AG20443 (cell line): Measurements from ENCODE around the gene C12orf57.

Experiments
- DNase-seq: peaks from one replicate; pipeline ENCODE4 v3.0.0; 2012; ENCODE audit warnings: low spot score, mixed read lengths

C12orf57 gene

DNA sequence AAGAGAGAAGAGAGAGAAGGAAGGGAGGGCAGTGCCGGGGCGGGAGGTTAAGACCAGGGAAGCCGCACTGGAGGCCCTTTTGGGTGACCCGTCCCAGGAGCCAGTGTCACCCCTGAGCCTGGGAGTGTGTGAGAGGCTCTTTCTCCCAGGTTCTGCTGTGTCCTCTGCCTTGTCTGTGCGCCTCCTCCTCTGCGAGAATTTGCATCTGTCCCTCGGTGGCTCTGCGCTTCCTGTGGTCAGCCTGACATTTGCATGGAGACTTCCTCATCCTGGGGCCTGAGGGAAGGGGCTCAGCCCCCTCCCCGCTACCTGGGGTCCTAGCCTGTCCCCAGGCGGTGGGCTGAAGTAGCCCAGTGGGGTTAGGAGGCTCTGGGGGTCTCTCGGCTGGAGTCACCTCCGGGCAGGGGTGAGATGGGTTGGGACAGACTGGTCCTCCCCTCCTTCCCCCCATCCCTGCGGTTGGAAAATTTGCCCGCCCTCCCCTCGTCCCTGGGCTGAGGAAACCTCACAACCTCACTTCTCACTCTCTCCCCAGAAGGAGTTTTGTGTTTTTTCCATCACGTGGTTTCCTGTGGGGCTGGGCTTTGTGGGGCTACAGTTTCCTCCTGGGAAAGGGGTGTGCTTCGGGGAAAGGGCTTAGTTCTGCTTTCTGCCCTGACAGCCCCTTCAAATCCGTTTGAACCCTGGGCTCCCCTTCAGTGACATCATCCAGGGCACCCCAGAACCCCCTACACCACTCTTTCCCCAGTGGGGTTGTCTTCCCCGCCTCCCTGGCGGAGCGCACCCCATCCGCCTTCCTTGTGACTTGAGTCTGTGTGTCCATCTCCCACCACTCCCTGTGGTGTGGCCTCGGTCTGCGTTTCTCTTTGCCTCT is 9.9 kb downstream of the C12orf57 start:
- DNase-seq: peak; percentile 55

DNA sequence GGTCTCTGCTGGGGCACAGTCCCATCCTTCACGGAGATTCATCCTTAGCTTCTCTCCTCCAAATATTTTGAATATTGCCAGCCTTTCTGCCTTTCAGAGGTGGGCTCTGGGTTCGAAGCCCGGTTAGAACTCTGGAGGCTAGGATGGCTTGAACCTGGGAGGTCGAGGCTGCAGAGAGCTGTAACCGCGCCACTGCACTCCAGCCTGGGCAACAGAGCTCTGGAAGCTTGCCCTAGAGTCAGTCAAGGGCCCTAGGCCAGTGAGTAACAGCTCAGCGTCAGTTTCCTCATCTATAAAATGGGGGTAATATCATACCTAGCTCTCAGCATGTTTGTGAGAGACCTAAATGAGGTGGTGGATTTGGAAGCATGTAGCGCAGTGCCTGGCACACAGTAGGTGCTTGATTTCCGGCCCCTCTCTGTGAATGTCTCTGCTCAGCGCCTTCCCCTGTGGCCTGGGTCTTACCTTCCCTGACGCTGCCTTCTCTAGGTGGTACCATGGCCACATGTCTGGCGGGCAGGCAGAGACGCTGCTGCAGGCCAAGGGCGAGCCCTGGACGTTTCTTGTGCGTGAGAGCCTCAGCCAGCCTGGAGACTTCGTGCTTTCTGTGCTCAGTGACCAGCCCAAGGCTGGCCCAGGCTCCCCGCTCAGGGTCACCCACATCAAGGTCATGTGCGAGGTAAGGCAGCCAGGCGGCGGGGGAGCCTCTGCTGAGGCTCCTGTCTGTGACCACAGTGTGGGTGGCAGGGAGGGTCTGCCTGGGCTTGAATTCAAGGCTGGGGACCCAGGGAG is 10.7 kb downstream of the C12orf57 start:
- no peak for DNase-seq

DNA sequence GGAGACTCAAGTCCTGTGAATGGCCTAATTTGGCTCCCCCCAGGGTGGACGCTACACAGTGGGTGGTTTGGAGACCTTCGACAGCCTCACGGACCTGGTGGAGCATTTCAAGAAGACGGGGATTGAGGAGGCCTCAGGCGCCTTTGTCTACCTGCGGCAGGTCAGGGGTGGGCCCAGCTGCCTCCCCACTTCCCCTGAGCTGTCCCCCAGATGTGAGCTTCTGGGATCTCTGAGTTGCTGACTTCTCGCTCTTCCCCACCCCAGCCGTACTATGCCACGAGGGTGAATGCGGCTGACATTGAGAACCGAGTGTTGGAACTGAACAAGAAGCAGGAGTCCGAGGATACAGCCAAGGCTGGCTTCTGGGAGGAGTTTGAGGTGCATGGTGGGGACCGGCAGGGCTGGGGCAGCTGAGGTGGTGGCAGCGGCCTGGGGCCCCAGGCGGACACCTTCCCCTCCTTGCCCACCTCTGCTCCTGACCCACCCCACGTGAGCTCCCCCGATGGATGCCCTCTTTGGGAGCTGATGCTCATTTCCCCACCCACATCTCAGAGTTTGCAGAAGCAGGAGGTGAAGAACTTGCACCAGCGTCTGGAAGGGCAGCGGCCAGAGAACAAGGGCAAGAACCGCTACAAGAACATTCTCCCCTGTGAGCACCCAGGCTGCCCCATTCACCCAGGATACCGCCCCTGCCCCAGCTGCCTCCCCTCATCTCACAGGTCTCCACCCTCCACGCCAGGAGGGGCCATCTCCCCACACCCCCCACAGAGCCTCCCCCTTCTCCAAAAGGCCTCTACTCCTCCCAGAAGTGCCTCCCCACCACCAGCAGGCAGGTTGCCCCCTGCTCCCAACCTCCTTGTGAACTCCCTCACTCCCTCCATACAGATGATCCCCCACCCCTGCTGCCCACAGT is 11.5 kb downstream of the C12orf57 start:
- DNase-seq: no peak

DNA sequence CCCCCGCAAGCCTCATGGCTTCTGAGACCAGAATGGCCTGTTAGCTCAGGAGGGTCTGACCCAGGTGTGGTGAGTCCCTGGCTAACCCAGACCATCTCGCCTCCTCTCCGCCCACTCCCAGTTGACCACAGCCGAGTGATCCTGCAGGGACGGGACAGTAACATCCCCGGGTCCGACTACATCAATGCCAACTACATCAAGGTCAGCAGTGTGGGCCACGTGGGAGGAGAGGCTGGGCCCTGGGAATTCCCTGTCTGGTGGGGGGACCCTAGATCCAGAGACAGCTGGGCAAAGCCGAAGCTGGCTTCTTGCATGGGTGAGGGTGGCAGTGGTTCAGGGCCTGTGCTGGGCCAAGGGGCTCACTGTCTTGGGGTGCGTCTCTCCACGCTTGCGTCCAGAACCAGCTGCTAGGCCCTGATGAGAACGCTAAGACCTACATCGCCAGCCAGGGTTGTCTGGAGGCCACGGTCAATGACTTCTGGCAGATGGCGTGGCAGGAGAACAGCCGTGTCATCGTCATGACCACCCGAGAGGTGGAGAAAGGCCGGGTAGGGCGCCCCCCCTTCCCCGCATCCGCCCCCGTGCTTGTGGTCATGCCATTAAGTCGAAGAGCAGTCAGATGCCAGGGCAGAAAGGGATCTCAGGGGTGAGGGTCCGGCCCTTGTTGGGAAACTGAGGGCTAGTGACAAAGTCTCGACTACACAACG is 12.4 kb downstream of the C12orf57 start:
- DNase-seq: no peak

DNA sequence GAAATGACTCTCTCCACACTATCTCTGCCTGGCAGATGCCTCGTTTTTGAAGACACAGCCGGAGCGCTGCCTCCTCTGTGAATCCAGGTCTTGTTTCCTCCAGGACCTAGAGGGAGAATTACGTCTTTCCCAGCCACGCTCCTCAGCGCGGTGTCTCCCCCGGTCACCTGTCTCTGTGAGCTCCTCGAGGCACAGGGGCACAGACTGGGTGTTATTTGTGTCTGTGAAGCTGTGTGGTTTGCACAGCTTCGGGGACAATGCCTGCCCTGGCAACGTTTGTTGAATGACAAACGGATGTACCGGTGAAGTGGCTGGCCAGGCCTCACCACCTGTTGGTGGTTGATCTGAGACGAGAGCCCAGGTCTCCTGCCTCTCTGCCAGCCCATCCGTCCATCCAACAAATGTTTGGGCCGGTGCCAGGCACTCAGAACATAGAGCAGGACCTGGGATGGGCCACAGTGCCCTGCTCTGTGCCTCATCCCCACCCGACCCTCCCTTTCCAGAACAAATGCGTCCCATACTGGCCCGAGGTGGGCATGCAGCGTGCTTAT is 13.4 kb downstream of the C12orf57 start:
- no peak for DNase-seq

DNA sequence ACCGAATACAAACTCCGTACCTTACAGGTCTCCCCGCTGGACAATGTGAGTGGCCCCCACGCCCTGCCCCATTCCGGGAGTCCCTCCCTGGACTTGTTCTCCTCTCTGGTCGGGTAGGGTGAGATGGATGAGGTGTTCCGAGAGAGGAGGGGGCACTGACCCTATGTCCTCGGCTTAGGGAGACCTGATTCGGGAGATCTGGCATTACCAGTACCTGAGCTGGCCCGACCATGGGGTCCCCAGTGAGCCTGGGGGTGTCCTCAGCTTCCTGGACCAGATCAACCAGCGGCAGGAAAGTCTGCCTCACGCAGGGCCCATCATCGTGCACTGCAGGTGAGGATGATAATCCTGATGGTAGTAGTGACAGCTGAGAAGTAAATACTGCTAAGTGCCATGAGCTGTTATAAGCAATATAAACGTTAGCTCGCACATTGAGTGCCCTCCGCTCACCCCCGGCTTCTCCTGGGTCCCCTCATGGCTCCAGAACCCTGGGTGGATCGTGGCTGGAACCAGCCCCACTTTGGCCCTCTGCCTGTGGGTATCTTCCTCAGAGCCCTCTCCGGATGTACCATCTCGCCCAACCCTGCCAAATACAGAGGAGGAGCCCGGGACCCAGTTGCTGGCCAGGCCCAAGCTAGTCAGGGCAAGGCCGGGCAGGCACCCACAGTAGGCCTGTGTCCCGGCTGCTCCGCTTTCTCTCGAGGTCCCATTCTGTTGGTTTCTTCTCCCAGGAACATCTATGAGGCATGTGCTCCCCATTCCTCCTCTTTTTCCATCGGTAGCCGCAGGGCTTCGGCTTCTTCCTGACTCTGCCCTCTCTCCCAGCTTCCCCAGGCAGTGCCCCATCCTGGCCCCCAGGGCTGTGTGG is 14.2 kb downstream of the C12orf57 start:
- DNase-seq: no peak

DNA sequence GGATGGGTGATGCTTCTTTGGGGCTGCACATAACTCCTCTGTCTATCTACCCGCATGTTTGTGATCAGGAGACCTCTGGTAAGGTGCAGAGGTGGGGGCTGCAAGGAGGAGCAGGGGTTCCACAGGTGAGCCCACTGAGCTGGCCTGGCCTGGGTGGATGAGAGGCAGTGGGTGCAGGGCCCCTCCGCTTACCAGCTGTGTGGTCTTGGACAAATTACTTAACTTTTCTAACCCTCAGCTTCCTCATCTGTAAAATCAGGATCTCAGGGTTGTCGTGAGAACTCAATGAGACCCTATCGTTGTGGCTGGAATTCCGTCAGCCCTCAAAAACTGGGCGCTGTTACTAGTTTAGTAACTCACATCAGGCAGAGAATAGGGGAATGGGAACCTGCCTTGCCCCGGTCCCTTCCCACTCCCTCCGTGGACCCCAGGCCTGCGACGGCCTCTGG is 14.8 kb downstream of the C12orf57 start:
- no peak for DNase-seq

DNA sequence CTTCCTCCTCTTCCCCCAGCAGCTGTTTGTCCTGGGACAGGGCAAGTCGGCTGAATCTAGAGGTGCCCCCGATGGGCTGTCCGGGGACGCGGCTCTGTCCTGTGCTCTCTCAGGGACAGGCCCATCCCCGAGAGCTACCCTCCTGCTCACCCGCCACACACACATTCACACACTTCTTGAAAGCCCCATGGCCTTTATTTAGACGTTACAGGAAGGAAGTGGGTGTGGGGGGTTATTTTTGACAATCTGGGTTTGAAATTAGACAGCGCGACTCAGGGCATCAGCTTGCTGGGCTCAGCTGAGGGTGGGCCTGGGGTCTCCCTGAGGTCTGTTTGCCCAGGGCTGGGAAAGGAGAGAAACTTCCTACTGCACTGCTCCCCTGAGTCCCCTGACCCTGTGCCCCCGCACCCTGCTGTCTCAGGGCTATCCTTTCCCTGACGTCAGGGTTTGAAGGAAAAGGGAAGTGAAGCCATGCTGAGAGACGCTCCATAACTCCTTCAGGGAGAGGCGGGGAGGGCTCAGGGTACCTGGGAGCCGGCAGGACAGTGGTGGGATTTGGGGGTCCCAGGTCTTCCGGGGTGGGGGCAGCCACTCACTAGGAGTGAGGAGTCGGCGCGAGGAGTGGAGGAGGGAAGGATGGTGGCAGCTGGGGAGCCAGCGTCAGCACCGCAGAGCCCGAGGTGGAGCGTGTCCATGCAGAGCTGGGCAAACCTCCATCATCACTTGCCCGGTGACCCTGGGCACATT is 15.4 kb downstream of the C12orf57 start:
- no peak for DNase-seq

DNA sequence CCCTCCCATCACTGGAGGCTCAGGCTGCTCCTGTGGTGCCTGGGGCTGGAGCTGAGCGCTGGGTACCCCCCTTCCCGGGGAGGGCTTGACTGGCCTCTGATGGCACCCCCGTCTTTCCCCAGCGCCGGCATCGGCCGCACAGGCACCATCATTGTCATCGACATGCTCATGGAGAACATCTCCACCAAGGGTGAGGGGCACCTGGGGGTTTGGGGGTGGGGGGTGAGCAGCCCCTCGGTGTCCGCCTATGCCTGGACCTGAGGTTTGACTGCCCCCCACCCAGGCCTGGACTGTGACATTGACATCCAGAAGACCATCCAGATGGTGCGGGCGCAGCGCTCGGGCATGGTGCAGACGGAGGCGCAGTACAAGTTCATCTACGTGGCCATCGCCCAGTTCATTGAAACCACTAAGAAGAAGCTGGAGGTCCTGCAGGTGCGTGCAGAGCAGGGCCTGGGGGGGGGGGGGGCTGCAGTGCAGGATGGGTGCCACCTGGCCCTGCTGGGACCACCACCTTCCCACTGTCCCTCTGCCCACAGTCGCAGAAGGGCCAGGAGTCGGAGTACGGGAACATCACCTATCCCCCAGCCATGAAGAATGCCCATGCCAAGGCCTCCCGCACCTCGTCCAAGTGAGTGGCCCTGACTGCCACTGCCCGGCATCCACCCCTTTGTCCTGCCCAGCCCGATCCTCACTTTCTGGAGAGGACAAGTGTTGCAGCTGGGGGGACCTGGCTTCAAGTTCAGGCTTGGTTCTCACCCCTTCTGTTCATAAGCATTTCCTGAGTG is 16.2 kb downstream of the C12orf57 start:
- DNase-seq: no peak

DNA sequence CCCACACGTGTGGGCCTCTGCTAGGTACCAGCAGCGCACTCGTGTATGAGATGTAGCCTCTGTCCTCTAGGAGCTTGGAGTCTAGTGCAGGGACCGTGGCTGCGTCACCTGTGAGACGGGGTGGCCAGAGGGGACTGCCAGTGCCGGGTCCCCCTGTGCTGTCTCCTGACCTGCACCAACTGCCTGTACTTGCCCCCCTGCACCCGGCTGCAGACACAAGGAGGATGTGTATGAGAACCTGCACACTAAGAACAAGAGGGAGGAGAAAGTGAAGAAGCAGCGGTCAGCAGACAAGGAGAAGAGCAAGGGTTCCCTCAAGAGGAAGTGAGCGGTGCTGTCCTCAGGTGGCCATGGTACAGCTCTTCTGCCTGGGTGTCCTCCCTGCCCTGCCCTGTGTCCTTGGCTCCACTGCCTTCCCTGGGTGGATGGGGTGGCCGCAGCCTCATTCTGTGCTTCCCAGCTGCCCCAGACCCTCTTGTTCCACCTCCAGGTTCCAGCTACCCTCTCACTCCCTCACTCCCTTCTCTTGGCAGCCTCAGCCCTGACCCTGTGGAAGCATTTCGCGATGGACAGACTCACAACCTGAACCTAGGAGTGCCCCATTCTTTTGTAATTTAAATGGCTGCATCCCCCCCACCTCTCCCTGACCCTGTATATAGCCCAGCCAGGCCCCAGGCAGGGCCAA is 16.9 kb downstream of the C12orf57 start:
- DNase-seq: no peak

DNA sequence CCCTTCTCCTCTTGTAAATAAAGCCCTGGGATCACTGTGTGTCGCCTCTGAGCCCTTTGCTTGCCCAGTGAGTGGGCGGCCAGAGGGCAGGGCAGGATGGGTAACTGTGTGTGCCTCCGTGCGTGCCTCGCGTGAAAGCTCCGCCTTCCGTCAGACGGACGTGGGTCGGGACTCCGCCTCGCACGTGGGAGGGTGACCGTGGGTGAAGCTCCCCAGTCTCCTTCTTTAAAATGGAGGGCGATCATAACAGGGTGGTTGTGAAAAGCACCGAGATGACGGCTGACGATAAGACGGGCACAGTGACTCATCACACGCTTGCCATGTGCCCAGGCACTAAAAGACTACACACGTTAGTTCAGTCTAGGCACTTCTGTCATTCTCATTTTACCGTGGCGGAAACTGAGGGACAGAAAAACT is 17.5 kb downstream of the C12orf57 start:
- DNase-seq: peak; percentile 78

DNA sequence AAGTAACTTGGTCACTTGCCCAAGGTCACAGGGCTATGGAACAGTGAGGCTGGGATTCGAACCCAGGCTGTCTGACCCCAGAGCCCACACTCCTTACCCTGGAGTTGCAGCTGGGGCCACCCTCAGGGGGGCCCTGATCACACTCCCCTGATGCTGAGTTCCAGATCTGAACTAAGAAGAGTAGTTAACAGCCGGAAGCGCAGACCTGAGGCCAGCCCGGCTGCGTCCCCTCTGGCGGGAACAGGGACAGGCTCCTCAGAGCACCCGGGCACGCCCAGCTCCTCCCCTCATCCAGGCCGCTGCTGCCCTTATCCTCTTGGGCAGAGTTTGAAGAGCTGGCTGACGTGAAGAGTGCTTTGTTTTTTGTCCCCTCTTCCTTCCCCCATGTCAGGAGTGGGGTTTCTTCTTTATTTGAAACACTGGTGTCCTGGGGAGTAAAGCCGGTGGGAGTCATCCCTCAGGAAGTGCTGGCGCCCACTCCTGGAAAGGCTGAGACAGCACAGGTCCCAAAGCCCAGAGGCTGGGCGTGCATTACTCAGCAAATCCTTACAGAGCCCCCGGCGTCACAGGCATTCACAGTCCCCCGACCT is 18.0 kb downstream of the C12orf57 start:
- peak; percentile 82 for DNase-seq

DNA sequence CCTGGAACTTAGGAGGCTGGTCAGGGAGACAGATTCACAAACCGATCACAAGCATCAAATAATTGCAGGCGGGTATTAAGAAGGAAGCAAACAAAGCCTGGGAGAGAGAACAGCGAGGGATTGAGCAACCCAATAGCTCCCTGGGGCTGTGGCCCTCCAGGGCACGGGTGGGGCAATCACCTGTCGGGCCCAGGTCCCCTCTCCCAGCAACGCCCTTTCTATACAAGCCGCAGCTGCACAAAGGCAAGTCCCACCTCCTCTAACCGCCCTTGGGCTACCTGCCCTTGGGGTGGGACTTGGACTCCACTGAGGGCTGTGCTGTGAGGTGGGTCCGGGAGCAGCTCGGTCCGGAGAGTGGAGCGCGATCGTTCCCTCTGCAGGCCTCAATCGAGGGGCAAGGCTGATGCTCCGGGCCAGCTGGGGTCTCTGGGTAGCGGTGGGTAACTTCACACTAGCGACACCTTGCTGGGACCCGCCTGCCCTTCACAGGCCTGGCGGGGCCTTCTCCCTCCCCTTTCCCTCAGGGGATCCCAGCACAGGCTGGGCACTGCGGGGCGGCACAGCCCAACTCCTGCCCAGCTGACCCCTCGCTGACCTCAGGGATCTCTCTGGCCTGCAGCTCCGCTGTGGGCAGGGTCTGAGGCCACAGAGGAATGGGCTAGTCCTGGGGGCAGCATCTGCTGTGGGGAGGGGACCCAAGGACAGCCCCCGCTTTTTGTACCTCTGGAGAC is 18.6 kb downstream of the C12orf57 start:
- DNase-seq: no peak

DNA sequence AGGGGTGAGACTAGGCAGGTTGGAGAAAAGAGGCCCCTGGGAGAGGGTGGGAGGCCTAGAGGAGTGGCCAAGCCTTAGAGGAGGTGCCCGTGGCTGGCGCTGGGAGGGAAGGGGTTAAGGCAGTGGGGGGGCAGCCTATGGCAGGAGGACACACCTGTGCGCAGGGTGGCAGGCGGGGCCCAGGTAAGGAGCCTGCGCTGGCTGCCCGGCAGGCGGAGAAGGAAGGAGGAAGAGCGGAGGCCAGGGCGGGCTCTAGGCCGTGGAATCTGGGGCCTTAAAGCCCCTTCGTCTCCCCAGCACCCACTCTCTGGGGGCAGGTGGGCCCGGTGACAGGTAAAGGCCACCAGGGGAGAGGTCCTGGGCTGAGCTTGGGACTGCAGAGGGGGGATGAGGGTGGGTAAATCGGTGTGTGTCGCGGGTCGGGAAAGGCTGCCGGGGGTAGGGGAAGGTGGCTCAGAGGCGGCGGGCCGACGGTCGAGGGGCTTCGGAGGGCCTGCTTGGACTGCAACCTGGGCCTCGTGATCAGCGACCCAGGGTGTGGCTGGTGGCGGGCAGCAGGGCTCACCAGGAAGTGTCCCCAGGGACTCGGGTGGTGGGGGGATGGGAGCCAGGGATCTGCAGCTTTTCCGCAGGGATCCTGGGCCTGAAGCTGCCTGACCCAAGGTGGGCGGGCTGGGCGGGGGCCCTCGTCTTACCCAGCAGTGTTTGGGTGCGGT is 19.4 kb downstream of the C12orf57 start:
- no peak for DNase-seq

DNA sequence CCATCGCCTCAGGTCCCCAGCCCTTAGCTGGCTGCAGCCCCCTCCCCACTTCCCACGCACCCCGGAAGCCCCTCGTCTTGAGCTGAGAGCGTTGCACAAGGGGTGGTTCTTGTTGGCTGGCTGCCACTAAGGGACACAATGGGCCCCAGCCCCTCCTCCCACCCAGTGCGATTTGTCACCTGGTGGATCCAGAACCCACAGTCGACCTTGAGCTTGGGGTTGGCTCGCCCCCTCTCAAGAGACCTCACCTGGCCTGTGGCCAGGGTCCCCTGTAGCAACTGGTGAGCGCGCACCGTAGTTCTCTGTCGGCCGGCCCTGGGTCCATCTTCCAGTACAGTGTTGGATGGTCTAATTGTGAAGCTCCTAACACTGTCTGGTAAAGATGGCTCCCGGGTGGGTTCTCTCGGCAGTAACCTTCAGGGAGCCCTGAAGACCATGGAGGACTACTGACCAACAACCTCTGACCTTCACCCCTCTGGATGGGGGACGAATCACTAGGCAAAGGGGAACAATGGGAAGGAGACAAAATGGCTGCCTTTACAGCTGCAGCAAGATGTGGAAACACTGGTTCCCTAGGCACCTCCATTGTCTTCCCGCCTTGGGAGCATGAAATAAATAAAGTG is 20.1 kb downstream of the C12orf57 start:
- DNase-seq: no peak

DNA sequence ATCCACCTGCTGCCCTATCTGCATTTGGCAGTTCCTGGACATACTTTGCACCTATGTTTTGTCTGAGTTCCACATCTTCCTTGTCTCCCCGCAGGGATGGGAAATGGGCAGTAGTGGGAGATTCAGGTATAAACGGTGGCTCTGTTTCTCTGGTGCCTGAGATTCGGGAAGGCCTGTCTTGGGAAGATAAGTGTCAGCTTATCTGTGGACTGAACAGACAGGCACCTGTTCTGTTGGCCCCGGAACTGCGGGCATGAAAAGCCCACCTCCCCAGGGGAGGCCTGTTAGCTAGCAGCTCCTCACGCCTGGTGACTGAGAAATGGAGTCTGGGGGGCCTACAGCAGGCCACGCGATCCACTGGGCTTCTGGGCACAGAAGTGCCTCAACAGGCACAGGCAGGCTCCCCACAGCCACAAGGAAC is 20.8 kb downstream of the C12orf57 start:
- no peak for DNase-seq
